ENCODE data around the gene CYP21A2.

CYP21A2 gene

GRCh38 chr6:32082478-32082877, 44.3 kb downstream of the CYP21A2 start:
- no peak for DNase-seq (ENCODE audit: low read depth in 2 of 2)

- no peak for DNase-seq (ENCODE audit: low read depth in 2 of 2)
These were observed 44.7 kb downstream of the CYP21A2 start for GRCh38 chr6:32082935-32083334.

DNA sequence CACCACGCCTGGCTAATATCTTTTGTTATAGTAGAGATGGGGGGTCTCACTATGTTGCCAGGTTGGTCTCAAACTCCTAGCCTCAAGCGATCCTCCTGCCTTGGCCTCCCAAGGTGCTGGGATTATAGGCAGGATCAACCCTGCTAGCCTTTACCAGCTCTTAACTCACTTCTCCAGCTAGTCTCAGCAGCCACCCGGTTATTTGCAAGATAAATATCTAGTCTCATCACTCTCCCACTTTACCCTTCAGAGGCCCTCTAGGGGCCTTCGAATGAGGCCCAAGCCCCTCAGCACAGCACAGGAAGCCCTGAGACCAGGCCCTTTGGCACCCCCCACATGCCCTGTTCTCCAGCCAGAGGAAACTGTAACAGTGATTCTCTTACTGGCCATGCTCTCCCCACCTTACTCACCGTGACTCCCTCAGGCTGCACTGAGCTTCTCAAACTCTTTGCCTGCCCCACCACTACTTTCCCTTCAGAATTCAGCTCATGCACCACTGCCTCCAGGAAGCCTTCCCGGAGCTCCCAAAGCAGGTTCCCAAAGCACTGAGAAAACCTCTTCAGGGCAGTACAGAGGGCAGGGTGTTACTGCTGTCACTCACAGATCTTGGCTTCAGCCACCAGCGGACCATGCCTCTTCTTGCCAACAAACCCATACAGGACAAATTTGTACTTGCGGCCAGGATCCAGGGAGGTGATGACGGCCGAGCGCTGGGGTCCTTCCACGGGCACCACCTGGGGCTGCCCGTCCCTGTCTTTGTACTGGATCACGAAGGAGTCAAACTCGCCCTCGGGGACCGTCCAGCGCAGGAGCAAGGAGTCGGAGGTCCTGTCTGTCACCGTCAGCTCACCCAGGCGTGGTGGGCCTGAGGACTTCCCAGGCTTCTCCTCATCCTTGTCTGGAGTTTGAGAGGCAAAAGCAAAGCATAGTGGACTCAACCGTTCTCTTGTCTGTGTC, 45.9 kb downstream of the CYP21A2 start:
- DNase-seq (ENCODE audit: low read depth in 2 of 2), result no peak

GRCh38 chr6:32084780-32085179, 46.6 kb downstream of the CYP21A2 start:
- no peak for DNase-seq (ENCODE audit: low read depth in 2 of 2)

- DNase-seq (ENCODE audit: low read depth in 2 of 2), result no peak
These were observed 47.7 kb downstream of the CYP21A2 start for GRCh38 chr6:32085759-32086459.

GRCh38 chr6:32086661-32087573, 48.7 kb downstream of the CYP21A2 start:
- no peak for DNase-seq (ENCODE audit: low read depth in 2 of 2)

GRCh38 chr6:32087574-32088486, 49.6 kb downstream of the CYP21A2 start:
- DNase-seq (ENCODE audit: low read depth in 2 of 2), result no peak

GRCh38 chr6:32088487-32089049, 50.4 kb downstream of the CYP21A2 start:
- DNase-seq (ENCODE audit: low read depth in 2 of 2), result no peak

DNA sequence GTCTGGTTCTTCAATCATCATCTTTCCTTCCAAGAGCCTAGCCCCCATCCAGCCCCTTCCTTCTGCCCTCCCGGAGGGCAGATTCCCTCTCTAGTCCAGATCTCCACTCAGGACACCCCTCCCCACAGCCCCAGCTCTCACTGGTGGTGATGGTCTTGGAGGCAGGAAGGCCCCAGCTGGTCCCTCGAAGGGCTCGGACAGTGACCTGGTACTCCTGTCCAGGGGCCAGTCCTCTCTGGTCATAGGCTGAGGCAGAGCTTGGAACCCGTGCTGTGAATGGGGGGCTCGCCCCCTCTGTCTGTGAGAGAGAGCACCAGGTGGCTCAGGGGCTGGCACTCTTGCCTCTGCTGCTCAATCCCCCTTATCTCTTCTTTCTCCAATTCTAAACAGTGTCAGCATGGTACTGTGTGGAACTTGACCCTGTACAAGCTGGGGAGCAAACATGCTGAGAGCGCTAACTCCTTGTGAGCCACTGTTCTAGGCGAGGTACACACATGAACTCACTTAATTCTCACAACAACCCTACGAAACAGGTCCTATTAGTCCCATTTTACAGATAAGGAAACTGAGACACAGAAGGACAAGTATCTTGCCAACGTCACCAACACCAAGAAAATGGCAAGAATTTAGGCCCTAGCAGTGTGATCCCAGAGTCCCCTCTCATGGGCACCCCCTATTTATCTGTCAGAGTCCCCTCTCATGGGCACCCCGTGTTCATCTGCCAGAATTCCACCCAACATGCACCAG, 51.0 kb downstream of the CYP21A2 start:
- no peak for DNase-seq (ENCODE audit: low read depth in 2 of 2)
